Left cardiac atrium (tissue), 4 donors: Measurements from ENCODE around the gene GPR18. TPM values are rescaled to one million over a fixed set of nuclear protein-coding genes. Genes with fewer than 3 reads are reported as not detected.

Experiments
- ATAC-seq, 2 donors: fragments of 200-7000 bp; cut with Tn5 transposase; one replicate each; pipeline ENCODE4 v1.9.1; 2020; ENCODE audit warnings: mild to moderate bottlenecking in 2 of 2, moderate library complexity in 2 of 2
- DNase-seq: peaks from one replicate; pipeline ENCODE4 v3.0.0-alpha.2; 2020
- intact Hi-C, 2 donors: fragments of 100-400 bp; cut with DNase I; formaldehyde crosslinking; loops; one replicate each; pipeline versions ENCODE4 v1.14.1 to v1.15.1; 2022 to 2023
- total RNA-seq, 2 donors: library from RNA; stranded (reverse); fragmentation: NEBNext Ultra II Directional; extraction: Animal tissue kit (Norgen Biotek cat#: 25700); gene quantifications; one replicate each; pipeline ENCODE4 v1.2.1, GENCODE V29; 2021
- donor health status: DM: no; HTN: yes; CAD: no.
- donor health status: DM: no; HTN: yes; CAD: no; lungs with severe emphysema.
- donor health status: DM: yes; HTN: yes; CAD: no.
- donor health status: Dilated cardiomyopathy.

The GPR18 gene
- total RNA-seq, 2 donors from 2014 or later, result not detected

DNA sequence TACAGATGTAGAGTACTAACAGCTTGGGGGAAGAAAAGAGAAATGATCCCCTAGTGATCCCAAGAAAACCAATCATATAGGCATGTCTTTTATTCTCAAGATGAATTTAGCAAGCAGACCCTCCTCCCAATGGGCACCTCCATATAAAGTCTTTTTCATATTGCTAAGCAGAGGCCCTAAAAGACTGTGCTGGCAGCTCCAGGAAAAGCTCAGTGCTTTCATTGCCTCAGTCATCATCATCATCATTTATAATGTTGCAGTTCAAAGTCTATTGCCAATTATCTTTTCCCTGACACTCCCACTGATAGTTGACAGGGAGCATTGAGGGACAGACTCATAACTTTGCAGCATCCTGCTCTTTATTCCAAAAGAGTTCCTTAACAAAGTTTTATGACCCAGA is 36.0 kb upstream of the GPR18 start:
- intact Hi-C loops, result no loop called here
- DNase-seq, result no peak
- ATAC-seq, result no peak

DNA sequence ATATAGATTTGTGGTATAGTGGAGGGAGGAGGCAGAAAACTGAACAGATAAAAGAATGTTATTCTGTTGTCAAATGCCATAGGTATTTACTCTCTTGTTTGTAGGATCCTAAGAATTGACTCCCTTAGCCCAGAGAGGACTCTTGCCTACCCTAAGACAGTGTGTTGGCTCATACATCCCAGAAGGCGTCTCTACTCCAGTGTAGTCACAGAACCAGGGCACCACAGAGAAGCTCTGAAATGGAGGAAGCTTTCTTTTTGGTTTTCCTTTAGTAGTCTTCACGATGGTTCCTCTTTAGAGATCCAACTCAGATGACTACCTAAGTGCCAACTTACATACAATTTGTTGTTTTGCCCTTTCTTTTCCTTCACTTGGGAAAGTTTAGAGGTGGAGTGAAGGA is 35.0 kb upstream of the GPR18 start:
- intact Hi-C loops, result no loop called here
- ATAC-seq (peak in 1 of 2 donors; percentile 42), DNase-seq (no peak)

DNA sequence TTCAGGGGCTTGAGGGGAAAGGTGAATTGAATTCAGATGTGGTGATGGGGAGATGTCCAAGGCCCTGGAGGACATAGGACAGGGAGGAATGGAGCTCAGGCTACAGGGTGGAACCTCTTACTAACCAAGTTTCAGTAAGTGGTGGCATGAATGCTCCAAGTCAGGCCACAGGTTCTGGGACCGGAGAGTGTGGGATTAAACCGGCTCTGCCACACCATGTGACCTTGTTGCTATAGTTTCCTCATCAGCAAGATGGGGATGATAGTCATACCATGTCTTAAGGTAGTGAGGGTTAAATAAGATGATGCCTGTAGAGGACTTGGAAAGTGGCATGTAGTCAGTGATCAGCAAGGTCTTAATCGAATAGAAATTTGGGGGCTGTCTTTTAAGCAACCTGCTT is 32.7 kb upstream of the GPR18 start:
- intact Hi-C loops, result no loop called here
- ATAC-seq, result no peak
- DNase-seq, result no peak

DNA sequence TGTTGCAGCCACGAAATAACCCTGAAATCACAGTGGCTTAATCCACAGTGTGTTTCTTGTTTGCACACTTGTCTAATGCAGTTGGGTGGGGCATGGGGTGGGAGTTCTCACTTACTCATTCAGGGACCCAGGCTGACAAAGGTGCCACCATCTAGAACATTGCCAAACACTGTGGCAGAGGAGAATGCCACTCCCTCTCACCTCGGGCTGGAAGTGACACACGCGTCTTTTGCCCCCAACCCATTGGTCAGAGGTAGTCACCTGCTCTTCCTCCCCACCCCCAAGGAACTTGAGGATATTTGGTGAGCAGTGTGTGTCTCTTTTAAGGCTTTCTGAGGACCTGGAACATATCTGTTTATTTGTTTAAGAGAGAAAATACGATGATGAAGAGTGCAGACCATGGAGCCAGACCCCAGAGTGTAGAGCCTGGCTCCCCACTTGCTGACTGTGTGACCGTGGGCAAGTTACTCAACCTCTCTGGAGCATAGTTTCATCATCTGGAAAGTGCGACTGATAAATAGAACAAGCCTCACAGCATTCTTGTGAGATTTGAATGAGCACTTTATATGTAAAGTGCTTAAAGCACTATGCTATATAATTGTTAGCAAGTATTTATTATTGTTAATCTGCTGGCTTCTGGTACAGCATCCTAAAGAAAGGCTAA is 31.6 kb upstream of the GPR18 start:
- ATAC-seq, result no peak
- intact Hi-C loops, result loop anchor here in 1 of 2 donors (5.0 kb wide), 1 partner anchor 92 kb away; no protein-coding TSS in a partner anchor
- DNase-seq, result no peak

DNA sequence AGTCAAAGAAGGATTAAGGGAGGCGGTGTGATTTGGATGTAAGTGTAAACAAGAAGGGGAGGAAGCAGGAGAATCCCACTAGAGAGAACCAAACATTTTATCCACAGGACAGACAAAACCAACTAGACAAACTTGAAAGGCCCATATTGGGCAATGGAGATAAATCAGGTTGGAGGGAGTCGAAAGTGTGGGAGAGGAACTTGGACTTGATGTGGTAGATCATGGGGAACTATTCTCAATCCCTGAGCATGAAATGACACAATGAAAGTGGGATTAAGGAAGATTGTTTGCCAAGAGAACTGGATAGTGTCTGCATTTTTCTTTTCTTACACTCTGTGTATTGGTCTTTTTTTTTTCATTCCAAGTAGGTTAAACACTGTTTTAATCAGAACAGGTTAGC is 31.1 kb upstream of the GPR18 start:
- DNase-seq (no peak), ATAC-seq (no peak)
- intact Hi-C loops, result loop anchor here in 1 of 2 donors (5.0 kb wide), 1 partner anchor 93 kb away; no protein-coding TSS in a partner anchor

DNA sequence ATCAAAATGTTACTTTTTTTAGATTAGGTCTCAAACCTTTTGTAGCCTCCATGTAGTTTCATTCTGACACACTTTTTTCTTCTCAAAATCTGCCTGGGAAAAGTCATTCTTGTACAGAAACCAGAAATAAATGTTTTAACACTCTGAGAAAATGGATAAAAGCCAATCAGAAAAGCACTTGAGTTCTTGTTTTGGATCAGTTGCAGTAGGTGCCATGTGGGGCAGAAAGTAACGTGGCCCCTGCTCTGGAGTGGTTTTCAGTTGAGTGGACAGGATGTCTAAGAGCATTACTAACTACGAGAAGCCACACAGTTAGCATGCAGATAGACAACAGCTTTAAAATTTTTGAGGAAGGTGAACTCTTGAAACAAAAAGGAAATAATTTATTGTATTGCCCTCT is 29.9 kb upstream of the GPR18 start:
- ATAC-seq, result peak in 1 of 2 donors; percentile 41
- intact Hi-C loops, result loop anchor here in 1 of 2 donors (5.0 kb wide), 1 partner anchor 94 kb away; no protein-coding TSS in a partner anchor
- no peak for DNase-seq

DNA sequence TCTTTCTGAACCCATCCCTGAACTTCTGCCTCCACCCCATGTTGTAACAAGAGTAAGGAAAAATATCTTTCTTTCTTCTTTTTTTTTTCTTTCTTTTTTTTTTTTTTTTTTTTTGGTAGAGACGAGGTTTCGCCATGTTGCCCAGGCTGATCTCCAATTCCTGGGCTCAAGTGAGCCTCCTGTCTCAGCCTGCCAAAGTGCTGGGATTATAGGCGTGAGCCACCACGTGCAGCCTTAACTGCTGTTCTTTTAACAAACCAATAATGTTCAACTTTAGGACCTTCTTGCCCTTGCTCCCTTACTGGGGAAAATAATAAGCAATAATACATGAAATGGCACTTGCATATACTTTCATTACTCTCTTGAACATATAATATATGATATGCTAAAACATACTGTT is 29.4 kb upstream of the GPR18 start:
- DNase-seq, result no peak
- peak in 1 of 2 donors; percentile 55 for ATAC-seq
- intact Hi-C loops, result loop anchor here in 1 of 2 donors (5.0 kb wide), 1 partner anchor 95 kb away; no protein-coding TSS in a partner anchor

DNA sequence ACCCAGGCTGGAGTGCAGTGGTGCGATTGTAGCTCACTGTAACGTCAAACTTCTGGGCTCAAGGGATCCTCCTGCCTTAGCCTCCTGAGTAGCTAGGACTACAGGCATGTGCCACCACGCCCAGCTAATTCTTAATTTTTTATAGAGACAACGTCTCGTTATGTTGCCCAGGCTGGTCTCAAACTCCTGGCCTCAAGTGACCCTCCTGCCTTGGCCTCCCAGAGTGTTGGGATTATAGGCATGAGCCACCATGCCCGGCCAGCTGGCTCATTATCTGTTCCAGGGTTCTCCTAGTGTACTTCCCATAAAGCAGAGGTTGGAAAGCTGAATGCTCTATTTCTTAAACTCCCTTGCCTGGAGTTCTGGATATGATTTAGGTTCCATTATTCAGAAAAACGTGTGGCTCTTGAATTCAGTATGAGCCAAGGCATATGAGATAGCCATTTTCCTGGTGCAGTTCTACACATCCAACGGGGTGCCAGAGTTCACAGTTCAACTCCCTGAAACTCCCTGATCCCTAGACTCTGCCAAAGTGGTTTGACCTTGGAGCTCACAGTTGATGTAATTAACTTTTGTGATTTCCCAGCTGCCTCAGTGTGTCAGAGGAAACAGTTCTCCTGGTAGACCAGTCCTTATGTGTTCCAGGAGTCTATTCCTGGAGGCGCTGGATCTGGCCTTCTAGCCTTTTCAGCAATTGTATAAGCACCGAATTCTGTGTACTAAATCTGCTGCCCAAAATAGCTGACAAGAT is 27.4 kb upstream of the GPR18 start:
- intact Hi-C loops, result loop anchor here in 1 of 2 donors (5.0 kb wide), 1 partner anchor 97 kb away; no protein-coding TSS in a partner anchor
- ATAC-seq (peak; percentile 57 to 58), DNase-seq (no peak)

DNA sequence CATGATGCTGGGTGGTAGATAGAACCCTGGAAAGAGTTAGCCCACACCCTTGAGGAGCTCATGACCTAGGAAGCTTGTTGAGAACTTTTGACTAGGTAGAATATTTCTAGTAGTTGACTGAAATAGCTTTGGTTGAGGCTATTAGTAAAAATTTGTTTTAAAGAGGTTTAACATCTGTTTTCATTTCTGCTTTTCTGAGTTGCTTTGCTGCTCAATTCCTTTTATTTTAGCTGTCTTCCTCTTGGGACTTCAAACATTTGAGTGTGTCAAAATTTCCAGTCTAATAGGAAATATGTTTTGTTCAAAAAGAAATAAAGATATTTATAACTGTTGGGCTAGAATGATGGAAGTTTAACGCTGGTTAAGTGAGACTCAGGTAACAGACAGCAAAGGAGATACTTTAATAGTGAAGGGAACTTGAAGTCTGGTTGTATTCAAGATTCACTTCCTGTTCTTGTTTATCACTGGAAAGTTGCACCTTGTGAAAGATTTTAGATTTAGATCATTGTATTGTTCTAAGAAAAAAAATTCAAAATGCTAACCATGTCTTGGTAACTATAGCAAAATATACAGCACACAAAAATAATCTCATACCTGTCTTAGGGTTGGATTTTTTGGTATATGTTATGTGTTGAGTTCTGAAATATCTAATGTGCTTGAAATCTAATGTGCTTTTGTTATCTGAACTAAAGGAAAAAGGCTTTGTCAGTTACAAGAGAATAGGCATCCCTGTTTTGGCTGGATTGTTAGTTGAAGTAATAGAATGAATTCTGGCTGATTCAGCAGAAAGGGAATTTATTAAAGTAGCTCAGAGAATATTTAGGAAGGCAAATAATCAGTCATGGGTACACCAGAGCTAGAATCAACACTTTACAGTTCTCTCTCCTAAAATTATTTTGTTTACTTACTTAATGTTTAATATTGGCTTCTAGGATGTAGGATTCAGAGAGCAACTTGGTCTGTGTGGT is 24.4 kb upstream of the GPR18 start:
- DNase-seq (no peak), ATAC-seq (no peak)
- intact Hi-C loops, result no loop called here

DNA sequence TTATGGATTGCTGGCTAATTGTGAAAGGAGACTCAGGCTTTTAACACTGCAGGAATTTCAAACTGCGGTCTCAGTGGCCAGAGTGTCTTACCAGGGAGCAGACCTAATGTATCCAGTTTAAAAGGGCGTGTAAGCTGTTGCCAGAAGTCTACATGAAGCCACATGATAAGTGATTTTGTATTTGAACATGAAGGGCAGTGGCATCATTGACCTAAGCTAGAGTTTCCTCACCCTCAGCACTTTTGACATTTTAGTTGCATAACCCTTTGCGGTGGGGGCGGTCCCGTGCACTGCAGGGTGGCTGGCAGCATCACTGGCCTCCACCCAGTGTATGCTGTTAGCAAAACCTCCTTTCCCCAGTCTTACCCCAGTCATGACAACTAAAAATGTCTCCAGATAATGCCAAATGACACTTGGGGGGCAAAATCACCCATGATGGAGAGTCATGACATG is 23.7 kb upstream of the GPR18 start:
- intact Hi-C loops, result no loop called here

DNA sequence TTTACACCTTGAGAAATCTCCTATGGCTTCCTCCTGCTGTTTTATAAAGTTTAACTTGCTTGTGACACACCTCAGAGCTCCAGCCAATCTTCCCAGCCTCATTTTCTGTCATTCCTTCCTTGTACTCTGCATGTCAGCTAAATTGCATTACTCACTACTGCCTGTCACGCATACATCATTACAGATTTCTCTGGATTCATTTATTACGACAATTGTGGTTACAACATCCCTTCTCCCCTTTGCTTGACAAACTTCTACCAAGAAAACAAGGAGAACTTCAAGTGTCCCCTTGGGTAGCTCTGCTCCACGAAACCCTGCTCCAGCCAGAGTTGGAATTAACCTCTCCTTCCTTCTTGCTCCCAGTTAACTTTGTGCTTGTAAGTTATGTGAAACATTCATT is 22.0 kb upstream of the GPR18 start:
- no peak for DNase-seq
- ATAC-seq, result peak in 1 of 2 donors; percentile 32
- intact Hi-C loops, result no loop called here

More for the DNA sequence above, 23.7 kb upstream of the GPR18 start:
- DNase-seq (peak; percentile 63), ATAC-seq (peak; percentile 77 to 82)

DNA sequence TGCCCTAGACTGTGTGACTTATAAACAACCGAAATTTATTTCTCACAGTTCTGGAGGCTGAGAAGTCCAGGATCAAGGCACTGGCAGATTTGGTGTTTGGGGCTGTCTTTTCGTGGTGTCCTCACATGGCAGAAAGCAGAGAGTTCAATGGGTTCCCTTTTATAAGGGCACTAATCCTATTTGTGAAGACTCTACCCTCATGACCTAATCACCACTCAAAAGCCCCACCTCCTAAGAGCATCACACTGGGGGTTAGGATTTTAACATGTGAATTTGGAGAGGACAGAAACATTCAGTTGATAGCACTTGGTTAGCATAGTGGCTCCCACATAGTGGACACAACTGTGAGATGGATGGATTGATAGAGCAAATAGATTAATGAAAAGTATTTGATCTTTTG is 21.5 kb upstream of the GPR18 start:
- ATAC-seq, result no peak
- DNase-seq, result no peak
- intact Hi-C loops, result no loop called here

DNA sequence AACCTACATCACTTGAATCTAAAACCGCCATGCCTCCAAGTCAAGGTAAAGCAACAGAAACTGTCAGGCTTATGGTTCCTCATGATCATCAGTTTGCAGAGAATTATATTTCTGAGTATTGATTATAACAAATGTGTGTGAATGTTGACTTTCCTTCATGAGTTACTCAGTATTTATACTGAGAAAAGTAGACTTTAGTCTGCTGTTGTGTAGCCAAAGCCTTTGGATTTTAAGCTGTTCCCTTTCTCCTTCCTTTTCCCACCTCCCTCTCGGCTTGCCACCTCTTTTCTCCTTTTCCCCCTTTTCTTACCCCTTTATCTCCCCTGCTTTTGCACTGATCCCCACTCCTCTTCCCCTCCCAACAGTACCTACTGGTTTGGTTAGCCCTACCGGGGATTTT is 20.7 kb upstream of the GPR18 start:
- intact Hi-C loops, result no loop called here
- ATAC-seq (no peak), DNase-seq (no peak)

DNA sequence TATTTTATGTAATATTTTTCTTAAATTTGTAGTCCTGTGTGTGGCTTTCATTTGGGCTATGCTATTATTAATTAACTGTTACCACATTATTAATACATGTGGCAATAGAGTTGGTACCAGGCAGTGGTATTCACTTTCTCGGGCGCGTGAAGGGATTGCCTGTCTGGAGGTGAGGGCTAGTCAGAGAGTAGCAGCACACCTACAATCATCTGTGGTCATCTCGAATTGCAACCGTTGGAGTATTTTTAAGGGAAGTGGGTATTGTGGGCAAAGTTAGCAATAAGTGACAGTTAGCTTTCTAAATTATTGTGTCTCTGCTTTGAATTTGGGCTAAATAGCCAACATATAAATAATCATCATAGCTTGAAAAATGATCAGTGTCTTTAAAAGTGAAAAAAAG is 20.0 kb upstream of the GPR18 start:
- intact Hi-C loops, result no loop called here
- DNase-seq, result no peak
- ATAC-seq, result no peak

DNA sequence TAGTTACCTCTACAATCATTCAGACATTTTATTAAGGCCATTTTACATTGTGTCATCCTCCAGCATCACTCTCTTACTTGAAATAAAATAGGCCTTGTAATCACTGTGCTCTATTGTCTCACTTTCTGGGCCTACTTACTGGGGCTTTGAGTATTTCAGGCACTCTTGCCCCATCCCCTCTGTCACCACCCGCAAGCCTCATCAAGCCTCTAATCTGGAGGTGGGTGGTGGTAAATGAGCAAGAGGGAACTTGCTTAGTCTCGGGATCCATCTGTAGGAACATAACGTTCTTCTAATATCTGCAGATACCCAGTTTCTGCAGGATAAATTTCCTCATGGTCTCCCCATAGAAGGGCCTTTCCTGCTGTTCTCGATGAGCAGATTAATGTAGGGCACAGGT is 19.4 kb upstream of the GPR18 start:
- intact Hi-C loops, result no loop called here
- ATAC-seq, result no peak
- DNase-seq, result no peak

DNA sequence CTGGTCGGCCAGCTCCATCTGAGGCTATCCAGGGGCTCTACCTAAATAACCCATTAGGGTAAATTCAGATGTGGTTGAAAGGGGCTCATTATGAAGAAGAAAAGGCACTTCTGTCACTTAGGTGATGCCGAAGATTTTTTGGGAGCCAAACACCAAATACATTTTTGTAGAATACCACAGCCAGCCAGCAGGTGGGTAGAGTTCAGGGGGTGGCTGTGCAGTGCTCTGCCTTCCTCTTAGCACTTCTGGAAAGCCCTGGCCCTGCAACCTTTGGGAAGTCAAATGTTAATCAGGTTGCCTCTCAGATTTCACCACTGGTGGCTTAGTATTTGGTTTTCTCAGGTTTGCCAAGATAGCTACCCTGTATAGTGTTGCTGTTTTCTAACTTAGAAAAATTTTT is 18.5 kb upstream of the GPR18 start:
- DNase-seq, result no peak

DNA sequence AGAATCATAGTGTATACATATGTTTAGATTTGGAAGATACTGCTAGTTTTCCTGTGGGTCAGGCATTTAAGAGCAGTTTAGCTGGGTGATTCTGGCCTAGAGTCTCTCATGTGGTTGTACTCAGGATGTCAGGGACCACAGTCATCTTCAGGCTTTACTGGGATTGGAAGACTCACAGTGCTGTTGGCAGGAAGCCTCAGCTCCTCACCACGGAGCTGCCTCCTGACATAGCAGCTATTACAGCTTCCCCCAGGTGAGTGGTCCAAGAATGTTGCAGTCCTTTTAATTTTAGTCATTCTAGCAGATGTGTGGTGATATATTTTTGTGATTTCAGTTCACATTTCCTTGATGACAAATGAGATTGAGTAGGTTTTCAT is 16.9 kb upstream of the GPR18 start:
- ATAC-seq (peak in 1 of 2 donors; percentile 42), DNase-seq (no peak)
- intact Hi-C loops, result no loop called here

More for the DNA sequence above, 18.5 kb upstream of the GPR18 start:
- intact Hi-C loops, result no loop called here
- no peak for ATAC-seq

DNA sequence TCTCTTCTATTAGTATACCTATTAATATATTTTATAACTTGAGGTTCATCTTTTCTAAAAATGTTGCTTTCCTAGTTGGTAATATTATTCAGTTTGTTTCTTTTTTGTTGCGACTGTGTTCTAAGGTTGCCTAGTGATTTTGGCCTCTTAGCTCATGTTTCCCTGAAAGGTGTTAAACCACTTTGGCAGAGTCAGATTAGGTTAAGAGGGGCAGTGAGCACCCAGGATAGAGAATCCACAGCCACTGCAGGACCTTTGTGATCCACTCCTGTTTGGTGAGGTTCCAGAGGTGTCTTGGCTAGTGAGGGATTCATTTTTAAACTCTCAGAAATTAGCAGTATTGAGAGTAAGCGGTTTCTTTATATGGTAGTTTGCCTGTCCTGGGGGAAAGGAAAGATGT is 14.9 kb upstream of the GPR18 start:
- no peak for DNase-seq
- intact Hi-C loops, result loop anchor here in 1 of 2 donors (5.0 kb wide), 1 partner anchor 94 kb away; no protein-coding TSS in a partner anchor
- ATAC-seq, result peak; percentile 41 to 64

DNA sequence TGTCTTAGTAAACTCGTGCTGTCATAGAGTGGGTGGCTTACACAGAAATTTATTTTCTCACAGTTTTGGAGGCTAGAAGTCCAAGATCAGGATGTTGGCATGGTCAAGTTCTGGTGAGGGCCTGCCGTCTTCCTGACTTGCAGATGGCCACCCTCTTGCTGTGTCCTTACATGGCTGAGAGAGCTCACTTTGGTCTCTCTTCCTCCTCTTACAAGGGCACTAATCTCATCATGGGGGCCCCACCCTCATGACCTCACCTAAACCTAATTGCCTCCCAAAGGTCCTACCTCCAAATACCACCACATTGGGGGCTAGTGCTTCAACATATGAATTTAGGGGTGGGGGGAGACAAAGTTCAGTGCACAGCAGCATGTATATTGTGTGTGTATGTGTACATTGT is 14.3 kb upstream of the GPR18 start:
- intact Hi-C loops, result loop anchor here in 1 of 2 donors (5.0 kb wide), 1 partner anchor 95 kb away; no protein-coding TSS in a partner anchor
- DNase-seq (no peak), ATAC-seq (no peak)
